Brain pericyte (primary cell): ENCODE measurements around the gene SACS.

Experiments
- DNase-seq: peaks from one replicate; pipeline ENCODE4 v3.0.0-alpha.2; 2012; ENCODE audit warnings: low read depth, low spot score

The SACS gene

GRCh38 chr13:23433171-23434153, at the start of gene SACS:
SACS (minus strand) TSS chr13:23433702; CDS start chr13:23411239, 22,463 bp downstream.
- DNase-seq = no peak

- DNase-seq = no peak
Measured at GRCh38 chr13:23480324-23480723, 46.8 kb upstream of the SACS start.

- no peak for DNase-seq
Measured at GRCh38 chr13:23477101-23477500, 43.6 kb upstream of the SACS start.

GRCh38 chr13:23473221-23473620, 39.7 kb upstream of the SACS start:
- DNase-seq = no peak

- DNase-seq = no peak
Measured at GRCh38 chr13:23472189-23472588, 38.7 kb upstream of the SACS start.

- DNase-seq = no peak
Measured at GRCh38 chr13:23470790-23471614, 37.5 kb upstream of the SACS start.

GRCh38 chr13:23469951-23470421, 36.5 kb upstream of the SACS start:
- DNase-seq = no peak

- no peak for DNase-seq
Measured at GRCh38 chr13:23468811-23469210, 35.3 kb upstream of the SACS start.

GRCh38 chr13:23467932-23468278, 34.4 kb upstream of the SACS start:
- no peak for DNase-seq

GRCh38 chr13:23467048-23467931, 33.8 kb upstream of the SACS start:
- no peak for DNase-seq

GRCh38 chr13:23466144-23467002, 32.9 kb upstream of the SACS start:
- DNase-seq = peak; percentile 54

- DNase-seq = no peak
Measured at GRCh38 chr13:23463661-23464060, 30.2 kb upstream of the SACS start.

GRCh38 chr13:23462815-23463559, 29.5 kb upstream of the SACS start:
- DNase-seq = no peak

- DNase-seq = no peak
Measured at GRCh38 chr13:23461544-23461943, 28.0 kb upstream of the SACS start.

- no peak for DNase-seq
Measured at GRCh38 chr13:23460921-23461320, 27.4 kb upstream of the SACS start.

GRCh38 chr13:23460309-23460708, 26.8 kb upstream of the SACS start:
- no peak for DNase-seq

- DNase-seq = no peak
Measured at GRCh38 chr13:23458989-23459388, 25.5 kb upstream of the SACS start.

- DNase-seq = no peak
Measured at GRCh38 chr13:23456437-23457210, 23.1 kb upstream of the SACS start.
